ENCODE results near the gene KPNB1.
"Not testable (repeated sequence)": the region's sequence is repeated elsewhere in the genome, so short reads cannot be mapped to it uniquely, and the experiment has no call there.

The KPNB1 gene

DNA sequence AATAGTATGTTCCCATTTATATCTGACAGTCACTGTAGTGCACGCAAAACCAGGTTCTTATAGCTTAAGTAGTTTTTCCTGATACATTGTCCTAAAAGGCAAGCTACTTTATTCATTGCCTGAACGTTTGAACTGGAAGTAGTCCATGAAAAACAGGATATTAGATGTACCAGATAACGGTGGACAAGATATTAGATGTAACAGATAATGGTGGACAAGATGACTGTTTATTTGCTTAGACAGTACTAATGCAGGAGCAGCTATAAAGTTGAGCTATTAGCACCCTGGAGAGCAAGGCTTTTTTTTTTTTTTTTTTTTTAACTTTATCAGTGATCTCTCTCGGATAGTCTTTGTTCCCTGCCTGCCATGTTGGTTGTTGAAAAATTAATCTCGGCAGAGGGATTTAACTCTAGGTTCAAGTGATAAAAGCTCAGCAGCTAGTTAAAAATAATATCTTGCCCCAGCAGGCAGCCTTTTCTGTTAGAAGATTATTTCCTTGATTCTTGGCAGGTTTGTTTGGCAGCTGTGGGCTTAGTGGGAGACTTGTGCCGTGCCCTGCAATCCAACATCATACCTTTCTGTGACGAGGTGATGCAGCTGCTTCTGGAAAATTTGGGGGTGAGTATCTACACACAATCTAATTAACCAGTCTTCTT is 26.9 kb downstream of the KPNB1 start:
- H3K27me3 Mint-ChIP-seq (ENCODE audit: low read depth), result no peaks in the 10 kb centered on the region
- no peaks in the 10 kb centered on the region for H3K9me3 Mint-ChIP-seq
- peaks cover 14% of the 10 kb centered on the region for H3K4me1 Mint-ChIP-seq (ENCODE audit: low read depth)
- DNase-seq (ENCODE audit: low spot score), result no peak
- no peak overlapping the region for H3K4me3 Mint-ChIP-seq
- H3K27ac Mint-ChIP-seq, result no peak overlapping the region
- peaks cover 81% of the 10 kb centered on the region for H3K36me3 Mint-ChIP-seq (ENCODE audit: low read depth)

DNA sequence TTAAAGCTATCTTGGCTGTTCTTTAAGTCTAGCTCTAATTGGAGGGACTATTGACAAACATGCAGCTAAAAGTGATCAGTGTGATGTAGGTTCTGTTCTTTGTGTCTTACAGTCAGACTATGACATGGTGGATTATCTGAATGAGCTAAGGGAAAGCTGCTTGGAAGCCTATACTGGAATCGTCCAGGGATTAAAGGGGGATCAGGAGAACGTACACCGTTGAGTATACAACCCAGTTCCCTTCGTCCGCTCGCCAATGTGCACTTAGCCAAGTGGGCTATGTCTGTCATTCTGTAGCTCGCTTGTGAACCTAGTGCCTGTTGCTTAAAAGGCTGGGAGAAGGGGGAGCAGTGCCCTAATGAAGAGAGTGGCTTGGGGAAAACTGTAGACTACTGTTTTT is 28.5 kb downstream of the KPNB1 start:
- Mint-ChIP-seq H3K4me3 (no peak overlapping the region), H3K36me3 (ENCODE audit: low read depth) (peaks cover 87% of the 10 kb centered on the region), H3K27ac (no peak overlapping the region), H3K4me1 (ENCODE audit: low read depth) (peaks cover 12% of the 10 kb centered on the region), H3K9me3 (no peaks in the 10 kb centered on the region), H3K27me3 (ENCODE audit: low read depth) (no peaks in the 10 kb centered on the region)
- no peak for DNase-seq (ENCODE audit: low spot score)

DNA sequence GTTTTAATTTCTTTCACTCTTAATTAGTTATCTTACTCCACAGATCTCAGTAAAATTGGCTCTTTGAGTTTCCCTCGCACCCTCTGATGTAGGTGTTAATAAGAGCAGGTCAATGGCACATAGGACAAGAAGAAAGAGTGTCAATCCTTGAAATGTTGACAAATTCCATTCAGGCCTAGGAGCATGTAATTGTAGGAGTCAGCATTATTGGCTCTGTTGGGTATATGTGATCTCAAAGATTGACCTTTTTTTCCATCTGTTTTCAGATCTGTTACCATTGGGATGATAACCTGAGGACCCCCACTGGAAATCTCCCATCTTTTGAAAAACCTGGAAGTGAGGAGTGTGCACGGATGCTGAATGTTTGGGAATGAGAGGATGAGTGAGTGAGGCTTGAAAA is 32.4 kb downstream of the KPNB1 start:
- Mint-ChIP-seq H3K27me3 (ENCODE audit: low read depth) (no peaks in the 10 kb centered on the region), H3K36me3 (ENCODE audit: low read depth) (peaks cover 85% of the 10 kb centered on the region)

DNA sequence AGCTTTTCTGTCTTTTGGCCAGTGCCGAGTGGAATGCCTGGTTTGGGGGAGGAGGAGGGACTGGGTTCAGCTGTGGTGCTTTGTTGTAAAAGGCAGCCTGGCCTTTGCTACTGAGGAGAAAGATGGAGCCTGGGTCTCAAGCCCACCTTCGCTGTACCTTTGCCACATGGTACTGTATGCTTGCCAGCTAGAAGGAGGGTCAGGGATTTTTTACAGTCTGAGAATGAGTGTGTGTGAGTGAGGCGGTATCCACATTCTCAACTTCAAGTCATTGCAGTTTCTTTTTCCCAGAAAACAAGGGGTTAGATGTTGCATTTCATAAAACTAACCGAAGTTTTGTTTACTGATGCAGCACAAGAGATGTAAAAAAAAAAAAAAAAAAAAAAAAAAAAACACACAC is 33.0 kb downstream of the KPNB1 start:
- H3K4me3 Mint-ChIP-seq; H3K9me3 Mint-ChIP-seq; H3K27me3 Mint-ChIP-seq (ENCODE audit: low read depth); DNase-seq (ENCODE audit: low spot score); H3K27ac Mint-ChIP-seq; H3K4me1 Mint-ChIP-seq (ENCODE audit: low read depth): not testable (repeated sequence)
- H3K36me3 Mint-ChIP-seq (ENCODE audit: low read depth), result peaks cover 81% of the 10 kb centered on the region

More for the DNA sequence above, 32.4 kb downstream of the KPNB1 start:
- Mint-ChIP-seq H3K4me1 (ENCODE audit: low read depth) (peaks cover 5% of the 10 kb centered on the region), H3K27ac (peak overlapping the region; percentile 68), H3K4me3 (no peak overlapping the region), H3K9me3 (no peaks in the 10 kb centered on the region)
- DNase-seq (ENCODE audit: low spot score), result no peak

DNA sequence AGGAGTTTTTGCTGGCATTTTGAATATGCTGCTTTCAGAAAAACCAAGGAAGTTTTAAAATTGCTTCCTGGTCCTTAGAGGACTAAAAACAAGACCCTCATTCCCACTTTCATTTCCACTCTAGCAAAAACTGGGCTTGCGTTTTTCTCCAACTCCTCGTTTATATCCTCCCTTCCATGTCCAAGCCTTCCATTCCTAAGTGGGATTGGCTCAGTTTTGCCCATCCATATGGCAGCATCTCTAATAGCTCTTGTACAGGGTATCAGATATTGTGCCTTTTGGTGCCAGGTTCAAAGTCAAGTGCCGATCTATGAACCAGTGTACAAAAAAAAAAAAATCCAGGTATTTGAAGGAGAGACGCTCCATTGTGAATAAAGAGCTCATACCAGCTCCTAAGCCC is 34.3 kb downstream of the KPNB1 start:
- no peaks in the 10 kb centered on the region for H3K27me3 Mint-ChIP-seq (ENCODE audit: low read depth)
- DNase-seq (ENCODE audit: low spot score), result no peak
- peaks cover 72% of the 10 kb centered on the region for H3K36me3 Mint-ChIP-seq (ENCODE audit: low read depth)
- no peaks in the 10 kb centered on the region for H3K9me3 Mint-ChIP-seq
- H3K27ac Mint-ChIP-seq, result no peak overlapping the region
- H3K4me3 Mint-ChIP-seq, result no peak overlapping the region
- H3K4me1 Mint-ChIP-seq (ENCODE audit: low read depth), result peaks cover 3% of the 10 kb centered on the region

DNA sequence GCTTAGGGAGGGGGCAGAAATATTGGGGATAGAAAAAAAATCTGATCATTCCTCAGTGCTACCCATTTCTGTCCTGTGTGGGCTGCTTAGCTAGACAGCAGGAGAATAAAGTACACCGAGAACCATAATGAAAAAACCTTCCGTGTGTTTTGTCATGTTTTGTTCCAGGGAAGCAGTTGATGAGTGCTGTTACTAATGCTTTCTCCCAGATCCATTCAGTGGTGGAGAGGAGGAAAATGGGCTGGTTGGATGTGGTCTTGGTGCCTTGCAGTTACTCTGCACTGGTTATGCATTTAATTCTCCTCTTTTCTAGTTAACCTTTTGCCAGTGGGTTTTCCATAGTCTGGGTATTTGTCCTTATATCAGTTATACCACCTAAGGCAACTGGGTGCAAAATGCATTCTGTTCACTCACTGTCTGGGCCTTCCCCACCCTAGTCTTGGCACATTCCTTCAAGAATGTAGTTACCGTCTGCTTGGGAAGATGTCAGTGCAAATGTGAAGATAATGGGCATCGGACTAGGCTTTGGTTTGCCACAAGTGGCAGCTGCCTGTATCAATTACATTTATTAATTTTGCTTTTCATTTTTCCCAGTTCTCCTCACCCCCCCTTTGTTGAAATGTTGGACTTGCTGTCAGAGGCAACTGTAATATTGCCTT is 34.9 kb downstream of the KPNB1 start:
- Mint-ChIP-seq H3K4me3 (no peak overlapping the region), H3K27ac (no peak overlapping the region), H3K36me3 (ENCODE audit: low read depth) (peaks cover 68% of the 10 kb centered on the region), H3K4me1 (ENCODE audit: low read depth) (peaks cover 3% of the 10 kb centered on the region), H3K9me3 (no peaks in the 10 kb centered on the region), H3K27me3 (ENCODE audit: low read depth) (no peaks in the 10 kb centered on the region)
- DNase-seq (ENCODE audit: low spot score), result no peak

DNA sequence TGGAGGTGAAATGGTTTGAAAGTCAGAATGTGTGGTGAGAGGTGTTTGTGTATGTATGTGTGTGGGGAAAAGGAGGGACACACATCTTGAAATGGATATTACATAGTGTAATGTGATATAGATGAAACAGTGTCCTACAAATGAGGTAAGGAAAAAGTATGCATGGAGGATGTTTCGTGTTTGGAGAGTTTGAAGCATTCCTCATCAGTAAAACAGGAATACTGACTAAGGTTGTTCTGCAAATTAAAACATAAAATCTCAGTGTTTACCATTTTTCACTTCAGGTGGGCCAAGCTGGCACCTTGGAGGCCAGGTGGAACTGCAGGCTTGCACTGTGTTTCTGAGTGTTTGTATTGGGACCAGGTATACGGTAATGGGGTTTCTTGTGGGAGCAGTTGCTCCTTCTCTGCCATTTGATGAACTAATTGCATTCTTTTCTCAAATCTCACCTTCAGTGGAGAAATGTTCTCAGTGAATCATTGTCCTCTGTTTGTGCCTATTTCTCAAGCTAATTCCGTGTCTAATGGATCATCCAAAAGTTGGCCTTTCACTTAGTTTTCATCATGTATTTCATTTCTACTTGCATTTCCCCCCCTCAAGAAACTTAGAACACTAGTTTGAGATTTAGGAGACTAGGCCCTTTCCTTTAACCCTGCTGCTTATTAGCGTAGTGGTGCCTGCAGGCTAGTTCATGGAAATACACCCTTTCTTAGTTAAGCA is 36.0 kb downstream of the KPNB1 start:
- Mint-ChIP-seq H3K9me3 (no peaks in the 10 kb centered on the region), H3K36me3 (ENCODE audit: low read depth) (peaks cover 58% of the 10 kb centered on the region), H3K4me1 (ENCODE audit: low read depth) (peaks cover 4% of the 10 kb centered on the region), H3K4me3 (no peak overlapping the region), H3K27ac (peak overlapping the region; percentile 1), H3K27me3 (ENCODE audit: low read depth) (no peaks in the 10 kb centered on the region)
- DNase-seq (ENCODE audit: low spot score), result no peak

DNA sequence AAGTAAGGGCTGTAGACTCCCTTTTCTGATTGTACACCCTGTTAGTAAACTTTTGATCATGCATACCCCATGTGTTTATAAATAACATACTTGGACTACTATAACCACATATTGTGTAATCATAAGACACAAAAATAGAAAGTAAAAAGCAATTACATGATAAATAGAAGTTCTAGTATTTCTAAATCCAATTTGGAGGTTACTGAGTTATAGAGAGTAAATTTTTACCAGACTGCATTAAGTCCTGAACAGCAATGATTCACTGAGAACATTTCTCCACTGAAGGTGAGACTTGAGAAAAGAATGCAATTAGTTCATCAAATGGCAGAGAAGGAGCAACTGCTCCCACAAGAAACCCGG is 36.5 kb downstream of the KPNB1 start:
- H3K4me3 Mint-ChIP-seq, result no peak overlapping the region
- no peaks in the 10 kb centered on the region for H3K9me3 Mint-ChIP-seq
- DNase-seq (ENCODE audit: low spot score), result no peak
- peaks cover 4% of the 10 kb centered on the region for H3K4me1 Mint-ChIP-seq (ENCODE audit: low read depth)
- H3K27ac Mint-ChIP-seq, result no peak overlapping the region
- peaks cover 53% of the 10 kb centered on the region for H3K36me3 Mint-ChIP-seq (ENCODE audit: low read depth)
- H3K27me3 Mint-ChIP-seq (ENCODE audit: low read depth), result no peaks in the 10 kb centered on the region

DNA sequence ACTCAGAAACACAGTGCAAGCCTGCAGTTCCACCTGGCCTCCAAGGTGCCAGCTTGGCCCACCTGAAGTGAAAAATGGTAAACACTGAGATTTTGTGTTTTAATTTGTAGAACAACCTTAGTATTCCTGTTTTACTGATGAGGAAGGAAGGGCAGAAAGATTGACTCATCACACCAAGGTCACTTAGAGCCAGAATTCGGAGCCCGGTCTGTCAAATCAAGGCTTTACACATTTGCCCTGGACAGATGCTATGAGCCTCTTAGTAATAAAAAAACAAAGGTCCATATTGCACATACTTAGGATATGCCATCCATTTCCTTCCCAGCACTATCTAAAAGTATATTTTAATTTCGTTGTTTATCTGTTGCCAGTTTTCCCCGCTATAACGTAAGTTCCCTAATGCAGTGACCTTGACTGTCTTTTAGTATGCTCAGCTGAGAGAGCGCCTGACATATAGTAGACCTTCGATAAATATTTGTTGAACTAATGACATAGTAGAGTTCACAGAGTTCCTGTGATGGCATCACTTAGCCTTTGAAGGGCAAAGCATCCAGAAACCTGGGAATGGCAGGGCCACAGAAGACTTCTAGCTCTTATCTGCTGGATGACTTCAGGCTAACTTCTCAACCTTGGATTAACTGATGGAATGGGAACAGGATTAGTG is 37.1 kb downstream of the KPNB1 start:
- Mint-ChIP-seq H3K36me3 (ENCODE audit: low read depth) (peaks cover 50% of the 10 kb centered on the region), H3K27me3 (ENCODE audit: low read depth) (no peaks in the 10 kb centered on the region), H3K4me1 (ENCODE audit: low read depth) (peaks cover 5% of the 10 kb centered on the region), H3K9me3 (no peaks in the 10 kb centered on the region), H3K4me3 (no peak overlapping the region), H3K27ac (no peak overlapping the region)
- DNase-seq (ENCODE audit: low spot score), result no peak

DNA sequence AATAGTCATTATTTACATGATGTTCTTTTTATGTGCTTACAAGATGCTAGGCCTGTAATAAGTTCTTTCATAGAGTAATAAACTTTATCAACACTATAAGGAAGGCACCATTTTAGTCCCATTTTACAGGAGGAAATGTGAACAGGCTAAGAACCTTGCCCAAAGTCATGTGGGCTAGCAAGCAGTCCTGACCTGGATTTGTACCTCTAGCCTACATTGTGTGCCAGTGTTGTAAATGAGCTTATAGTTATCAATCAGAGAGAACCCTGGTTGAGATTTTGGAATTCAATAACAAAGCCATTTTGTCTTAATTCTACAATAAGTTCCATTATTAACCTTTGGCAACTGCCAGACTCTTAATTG is 37.6 kb downstream of the KPNB1 start:
- no peak overlapping the region for H3K4me3 Mint-ChIP-seq

DNA sequence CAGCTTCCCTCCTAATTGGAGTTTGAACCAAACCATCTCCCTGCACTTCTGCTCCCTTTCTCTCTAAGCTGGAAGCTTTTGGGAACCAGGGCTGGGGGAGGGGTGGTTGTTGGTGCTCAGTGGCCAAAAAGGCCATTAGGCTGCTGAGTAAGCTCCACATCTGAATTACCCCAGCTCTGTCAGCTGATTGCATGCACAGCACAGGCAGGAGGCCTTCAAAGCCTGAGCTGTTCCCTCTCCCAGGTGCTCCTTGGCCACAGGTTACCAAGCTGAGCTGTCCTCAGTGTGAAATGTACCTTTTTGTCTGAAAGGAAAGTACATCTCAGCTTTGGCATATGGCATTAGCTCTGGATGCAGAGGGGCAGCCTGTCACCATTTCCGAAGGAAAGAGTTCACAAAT is 38.0 kb downstream of the KPNB1 start:
- H3K27ac Mint-ChIP-seq, result no peak overlapping the region
- DNase-seq (ENCODE audit: low spot score), result no peak
- H3K4me3 Mint-ChIP-seq, result no peak overlapping the region

More for the DNA sequence above, 37.6 kb downstream of the KPNB1 start:
- peaks cover 45% of the 10 kb centered on the region for H3K36me3 Mint-ChIP-seq (ENCODE audit: low read depth)
- no peaks in the 10 kb centered on the region for H3K9me3 Mint-ChIP-seq
- H3K4me1 Mint-ChIP-seq (ENCODE audit: low read depth), result peaks cover 7% of the 10 kb centered on the region
- H3K27ac Mint-ChIP-seq, result no peak overlapping the region
- no peak for DNase-seq (ENCODE audit: low spot score)
- H3K27me3 Mint-ChIP-seq (ENCODE audit: low read depth), result peaks cover under 1% of the 10 kb centered on the region

DNA sequence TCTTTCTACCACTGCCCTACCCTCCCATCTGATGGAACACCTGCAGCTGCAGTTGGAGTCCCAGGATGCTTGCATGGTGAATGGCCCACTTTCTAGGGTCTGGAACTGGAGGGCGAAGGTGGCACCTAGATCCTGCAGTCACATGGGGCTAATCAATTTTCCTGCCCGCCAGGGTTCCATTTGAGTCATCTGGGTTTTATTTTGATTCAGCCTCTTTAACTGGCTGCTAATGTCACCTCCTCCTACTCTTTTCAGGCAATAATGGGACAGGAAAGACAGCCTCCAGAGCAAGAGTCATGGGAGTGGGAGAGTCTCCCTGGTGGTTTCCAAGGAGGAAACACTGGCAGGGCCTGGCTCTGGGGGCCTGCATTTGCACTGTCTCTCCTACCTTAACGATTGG is 40.4 kb downstream of the KPNB1 start:
- no peak for DNase-seq (ENCODE audit: low spot score)
- Mint-ChIP-seq H3K36me3 (ENCODE audit: low read depth) (peaks cover 17% of the 10 kb centered on the region), H3K4me3 (no peak overlapping the region)

More for the DNA sequence above, 38.0 kb downstream of the KPNB1 start:
- H3K9me3 Mint-ChIP-seq, result no peaks in the 10 kb centered on the region
- H3K36me3 Mint-ChIP-seq (ENCODE audit: low read depth), result peaks cover 40% of the 10 kb centered on the region
- H3K4me1 Mint-ChIP-seq (ENCODE audit: low read depth), result peaks cover 7% of the 10 kb centered on the region
- H3K27me3 Mint-ChIP-seq (ENCODE audit: low read depth), result peaks cover 3% of the 10 kb centered on the region

DNA sequence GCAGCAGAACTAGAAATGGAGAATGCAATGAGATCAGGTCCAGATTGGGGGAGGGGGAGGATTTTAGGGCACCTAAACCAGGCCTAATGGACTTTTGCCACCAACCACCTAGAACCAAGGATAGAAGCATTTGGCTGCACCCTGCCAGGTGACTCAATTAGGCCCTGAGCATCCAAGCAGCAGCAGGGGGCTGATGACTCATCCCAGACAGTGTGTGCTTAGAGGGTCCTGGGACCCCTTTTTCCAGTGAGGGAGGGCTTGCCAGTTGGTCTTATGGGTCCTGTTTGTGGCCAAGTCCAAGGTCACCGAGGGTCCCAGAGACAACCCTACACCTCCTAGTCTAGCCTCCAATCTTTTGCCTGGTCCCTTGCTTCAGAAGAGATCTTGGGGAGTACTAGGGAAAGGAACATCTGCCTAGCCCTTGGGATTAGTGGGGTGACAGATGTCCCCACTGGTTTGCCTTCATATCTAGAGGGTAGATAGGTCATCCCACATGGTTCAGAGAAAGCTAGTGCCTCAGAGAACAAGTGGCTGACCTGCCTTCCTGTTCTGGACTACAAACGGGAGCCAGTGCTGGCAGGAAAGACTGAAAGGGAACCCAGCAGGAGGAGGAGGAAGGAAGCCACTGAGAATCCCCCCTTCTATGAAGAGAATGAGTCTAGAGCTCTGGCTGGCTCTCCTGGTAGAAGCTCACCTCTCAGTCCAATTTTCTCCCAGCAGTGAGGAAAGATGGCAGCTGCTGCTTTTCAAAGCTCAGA is 42.6 kb downstream of the KPNB1 start:
- Mint-ChIP-seq H3K36me3 (ENCODE audit: low read depth) (no peaks in the 10 kb centered on the region), H3K4me3 (peak overlapping the region; percentile 83), H3K4me1 (ENCODE audit: low read depth) (peaks cover 20% of the 10 kb centered on the region), H3K27me3 (ENCODE audit: low read depth) (peaks cover 14% of the 10 kb centered on the region), H3K9me3 (no peaks in the 10 kb centered on the region), H3K27ac (no peak overlapping the region)
- no peak for DNase-seq (ENCODE audit: low spot score)

More for the DNA sequence above, 40.4 kb downstream of the KPNB1 start:
- peaks cover 19% of the 10 kb centered on the region for H3K4me1 Mint-ChIP-seq (ENCODE audit: low read depth)
- no peak overlapping the region for H3K27ac Mint-ChIP-seq
- H3K9me3 Mint-ChIP-seq, result no peaks in the 10 kb centered on the region
- H3K27me3 Mint-ChIP-seq (ENCODE audit: low read depth), result peaks cover 13% of the 10 kb centered on the region

Data from T-helper 2 cell treated with Interferon-gamma antibody and Interleukin-4, amounts not matched to agents 5 μg/mL and 100 μg/mL, for 36 hours (primary cell).